GM21737 (cell line): ENCODE data around the gene OR5D14.

ENCODE experiments used
- ATAC-seq: cut with Tn5 transposase; IDR thresholded peaks from one replicate; pipeline ENCODE4 v1.9.1; 2021; ENCODE audit warnings: mild to moderate bottlenecking, moderate library complexity; ENCODE audit not compliant: unreplicated experiment

OR5D14 gene

DNA sequence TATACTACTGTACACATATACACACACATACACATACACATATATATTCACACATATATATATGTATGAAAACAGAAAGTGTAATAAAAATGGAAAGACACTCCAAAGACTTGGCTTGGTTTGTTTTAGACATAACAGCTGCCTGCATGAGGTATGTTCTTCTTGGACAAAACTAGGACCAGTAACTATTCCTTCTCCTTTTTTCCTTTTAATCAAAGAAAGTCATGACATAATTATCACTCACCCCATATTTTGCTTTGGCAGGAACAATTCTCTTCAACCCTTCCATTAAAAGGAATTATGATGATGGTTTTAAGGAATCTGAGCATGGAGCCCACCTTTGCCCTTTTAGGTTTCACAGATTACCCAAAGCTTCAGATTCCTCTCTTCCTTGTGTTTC, at the start of gene OR5D14:
OR5D14 (plus strand) TSS at position 301 of the 400 bp plus-strand sequence; CDS start at position 301, 0 bp downstream.
- no peak for ATAC-seq

DNA sequence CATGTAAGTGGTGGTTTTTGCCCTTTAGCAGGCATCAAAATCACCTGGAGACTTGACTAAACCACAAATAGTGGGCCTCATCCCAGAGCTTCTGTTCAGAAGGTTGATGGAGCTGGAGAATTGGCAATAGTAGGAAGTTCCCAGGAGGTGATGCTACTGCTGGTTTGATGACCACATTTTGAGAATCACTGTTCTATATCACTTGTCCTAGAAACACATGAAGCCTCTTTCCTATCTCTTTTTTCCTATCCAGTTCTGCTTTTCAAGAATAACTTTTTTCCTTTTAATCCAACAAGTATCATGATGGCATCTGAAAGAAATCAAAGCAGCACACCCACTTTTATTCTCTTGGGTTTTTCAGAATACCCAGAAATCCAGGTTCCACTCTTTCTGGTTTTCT, 22.2 kb upstream of the OR5D14 start, which contains the start of gene OR5D13:
OR5D13 (plus strand) TSS at position 301 of the 400 bp plus-strand sequence; CDS start at position 301, 0 bp downstream.
- ATAC-seq, result no peak

DNA sequence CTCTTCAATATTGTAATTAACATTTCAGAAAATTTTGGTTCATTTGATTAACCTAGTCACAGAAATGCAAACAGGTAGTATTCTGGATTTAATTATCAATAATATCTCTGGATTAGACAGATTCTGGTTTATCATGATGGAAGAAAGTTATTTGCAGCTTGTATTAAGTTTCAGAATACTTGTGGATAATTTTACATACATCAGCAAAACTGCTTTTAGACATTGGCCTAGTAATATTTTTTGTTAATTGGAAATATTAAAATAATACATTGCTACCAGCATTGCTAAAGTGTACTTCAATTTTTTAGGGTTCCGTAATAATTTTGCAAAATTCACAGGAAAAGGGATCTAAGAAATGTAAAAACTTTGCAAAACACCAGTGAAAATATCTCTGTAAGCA, 3.8 kb upstream of the OR5D14 start:
- no peak for ATAC-seq

DNA sequence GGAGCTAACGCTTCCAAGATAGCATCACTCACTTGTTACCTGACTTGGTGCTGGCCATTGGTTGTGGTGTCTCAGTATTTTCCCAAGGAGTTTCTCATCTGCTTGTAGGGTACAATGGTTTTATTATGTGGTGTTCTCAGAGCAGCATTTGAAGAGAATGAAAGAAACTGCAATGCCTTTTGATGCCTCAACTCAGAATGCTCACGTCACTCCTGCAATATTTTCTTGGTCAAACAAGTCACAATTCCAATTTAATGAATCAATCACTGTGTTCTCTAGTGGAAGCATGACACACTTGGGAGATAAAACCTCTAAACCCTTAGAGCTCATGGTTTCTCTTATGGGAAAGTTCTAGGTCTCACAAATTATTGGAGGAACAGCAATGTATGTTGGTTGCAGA, 2.0 kb upstream of the OR5D14 start:
- no peak for ATAC-seq

DNA sequence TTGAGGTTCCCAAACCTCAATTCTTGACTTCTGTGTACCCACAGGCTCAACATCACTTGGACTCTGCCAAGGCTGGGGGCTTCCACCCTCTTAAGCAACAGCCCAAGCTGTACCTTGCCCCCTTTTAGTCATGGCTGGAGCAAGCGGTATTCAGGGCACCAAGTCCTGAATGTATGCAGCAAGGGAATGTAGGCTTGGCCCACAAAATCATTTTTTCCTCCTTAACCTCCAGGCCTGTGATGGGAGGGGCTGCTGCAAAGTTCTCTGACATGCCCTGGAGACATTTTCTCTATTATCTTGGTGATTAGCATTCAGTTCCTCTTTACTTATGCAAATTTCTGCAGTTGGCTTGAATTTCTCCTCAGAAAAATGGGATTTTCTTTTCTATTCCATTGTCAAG, 10.9 kb downstream of the OR5D14 start:
- no peak for ATAC-seq

DNA sequence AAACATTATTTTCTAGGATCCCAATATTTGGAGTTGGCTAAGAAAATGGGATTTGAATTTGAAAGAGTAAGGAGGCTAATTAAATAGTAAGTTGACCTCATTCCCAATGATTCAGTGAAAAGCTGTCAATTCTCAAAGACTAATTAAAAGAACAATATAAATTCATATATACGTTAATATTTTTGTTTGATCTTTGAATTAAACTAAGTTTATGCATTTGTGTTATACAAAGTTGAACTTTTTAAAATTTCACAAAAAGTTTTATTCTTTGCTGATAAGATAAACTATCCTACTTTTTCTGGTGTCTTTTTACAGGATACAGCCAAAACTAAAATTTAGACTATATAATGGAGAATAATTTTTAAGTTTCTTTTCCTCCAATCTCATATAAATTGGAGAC, 15.7 kb downstream of the OR5D14 start, which contains the start of gene OR5L1:
OR5L1 (plus strand) TSS at position 301 of the 400 bp plus-strand sequence. CDS start 100 bp downstream, outside the sequence.
- no peak for ATAC-seq

DNA sequence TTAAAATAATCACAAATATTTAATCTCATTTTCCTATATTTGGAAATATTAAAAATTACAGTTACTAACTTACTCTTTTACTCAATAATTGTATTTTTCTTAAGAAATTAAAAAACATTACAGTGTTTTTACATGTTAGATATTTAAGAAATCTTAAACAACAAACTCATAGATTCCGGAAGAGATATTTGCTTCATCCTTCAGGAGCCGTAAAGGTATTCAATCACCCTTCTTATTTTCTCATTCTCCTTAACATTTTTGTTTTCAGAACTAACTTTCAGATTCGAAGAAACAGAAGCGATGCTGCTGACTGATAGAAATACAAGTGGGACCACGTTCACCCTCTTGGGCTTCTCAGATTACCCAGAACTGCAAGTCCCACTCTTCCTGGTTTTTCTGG, 24.0 kb downstream of the OR5D14 start, which contains the start of gene OR5D18:
OR5D18 (plus strand) TSS at position 301 of the 400 bp plus-strand sequence; CDS start at position 301, 0 bp downstream.
- no peak for ATAC-seq

DNA sequence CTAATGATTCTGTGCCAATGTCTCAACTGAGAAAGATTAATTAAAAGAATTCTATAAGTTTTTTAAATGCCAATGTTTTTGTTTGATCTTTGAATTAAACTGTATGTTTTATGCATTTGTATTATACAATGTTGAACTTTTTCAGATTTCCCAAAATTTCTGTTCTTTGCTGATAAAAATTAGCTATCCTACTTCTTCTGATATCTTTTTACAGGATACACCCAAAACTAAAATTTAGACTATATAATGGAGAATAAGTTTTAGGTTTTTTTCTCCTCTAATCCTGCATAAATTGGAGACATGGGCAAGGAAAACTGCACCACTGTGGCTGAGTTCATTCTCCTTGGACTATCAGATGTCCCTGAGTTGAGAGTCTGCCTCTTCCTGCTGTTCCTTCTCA, 31.6 kb downstream of the OR5D14 start, which contains the start of gene OR5L2:
OR5L2 (plus strand) TSS at position 301 of the 400 bp plus-strand sequence; CDS start at position 301, 0 bp downstream.
- no peak for ATAC-seq

DNA sequence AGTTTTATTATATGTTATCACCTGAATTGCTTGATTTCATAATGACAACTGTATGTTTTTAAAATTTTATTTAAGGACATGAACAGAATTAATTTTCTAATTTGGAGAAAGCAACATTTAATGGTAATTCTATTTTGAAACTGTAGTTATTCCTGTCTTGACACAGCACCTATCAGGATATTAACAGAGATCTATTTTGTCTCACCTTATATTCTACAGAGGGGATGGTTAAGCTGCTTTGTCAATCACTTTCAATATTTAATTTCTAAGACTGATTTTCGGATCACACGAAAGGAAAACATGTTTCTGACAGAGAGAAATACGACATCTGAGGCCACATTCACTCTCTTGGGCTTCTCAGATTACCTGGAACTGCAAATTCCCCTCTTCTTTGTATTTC, 43.1 kb downstream of the OR5D14 start, which contains the start of gene OR5D16:
OR5D16 (plus strand) TSS at position 301 of the 400 bp plus-strand sequence; CDS start at position 301, 0 bp downstream.
- no peak for ATAC-seq
